ENCODE data around the gene RBM4B. TPM values are rescaled to one million over a fixed set of nuclear protein-coding genes. Genes with fewer than 3 reads are reported as not detected.

Gene RBM4B
- total RNA-seq, 2 experiments from 2014 or later = 29.1 to 38.3 TPM

DNA sequence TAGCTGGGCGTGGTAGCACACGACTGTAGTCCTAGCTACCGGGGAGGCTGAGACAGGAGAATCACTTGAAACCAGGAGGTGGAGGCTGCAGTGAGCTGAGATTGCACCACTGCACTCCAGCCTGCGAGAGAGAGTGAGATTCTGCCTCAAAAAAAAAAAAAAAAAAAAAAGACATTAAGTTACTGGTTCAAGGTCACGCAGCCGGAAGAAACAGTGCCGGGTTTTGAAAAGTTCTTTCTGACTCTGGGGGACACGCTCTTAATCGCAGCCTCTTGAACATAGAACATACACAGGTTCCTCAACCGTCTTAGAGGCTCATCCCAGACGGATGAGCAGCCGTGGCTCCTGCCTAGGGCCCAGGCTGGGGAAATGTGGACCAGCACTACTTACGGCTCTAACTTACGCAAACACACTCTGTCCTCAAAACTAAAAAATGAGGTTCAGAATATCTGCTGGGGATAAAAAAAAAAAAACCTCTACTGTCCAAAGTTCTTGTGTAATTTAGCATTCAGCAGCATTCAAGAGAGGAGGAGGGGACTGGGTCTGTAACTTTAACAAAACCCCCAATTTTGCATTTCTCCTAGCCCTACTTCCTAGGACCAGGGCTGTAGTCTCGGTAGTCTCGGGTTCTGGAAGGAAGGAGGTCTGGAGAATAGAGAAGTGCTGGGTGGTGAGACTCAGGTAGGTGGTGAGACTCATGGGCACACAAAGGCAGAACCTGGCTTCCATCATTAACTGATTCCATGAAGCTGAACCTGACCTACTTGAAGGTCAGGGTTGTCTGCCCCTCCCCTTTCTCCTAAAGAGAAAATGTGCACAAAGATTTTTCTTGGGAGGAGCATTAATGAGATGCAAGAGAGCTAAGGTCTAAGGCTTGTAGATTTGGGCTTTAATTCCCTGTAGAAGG lies 45.3 kb upstream of the RBM4B start:
- Histone ChIP-seq H3K9me3 (ENCODE audit: low read length) (no peaks in the 10 kb centered on the region), H3K4me2 (ENCODE audit: low read length) (no peak overlapping the region), H3K9me2 (ENCODE audit: insufficient read depth, low read length) (no peaks in the 10 kb centered on the region), H3K27ac (ENCODE audit: low read depth, low read length, poor library complexity, severe bottlenecking) (no peak overlapping the region), H2AFZ (ENCODE audit: low read length) (no peak overlapping the region), H4K20me1 (ENCODE audit: insufficient read depth, low read length) (no peaks in the 10 kb centered on the region), H3K79me2 (ENCODE audit: insufficient read depth, low read depth, low read length) (no peaks in the 10 kb centered on the region), H3K4me3 (ENCODE audit: low read depth, low read length, poor library complexity, severe bottlenecking) (no peak overlapping the region), H3K36me3 (ENCODE audit: insufficient read depth, low read length) (no peaks in the 10 kb centered on the region), H3K4me1 (ENCODE audit: insufficient read depth, low read length, poor library complexity, severe bottlenecking) (peaks cover 20% of the 10 kb centered on the region)
- ChIA-PET POLR2A (interaction anchor here (0.6 to 1.5 kb wide), 2 partner anchors 10 to 190 kb away, joined by 3 read pairs; no protein-coding TSS in a partner anchor), CTCF (ENCODE audit: unreplicated experiment) (no interaction called here)
- no TSS peak for BruUV-seq (replicated peaks)
- intact Hi-C loops (cut with micrococcal nuclease; ENCODE audit: unreplicated experiment) = no loop called here
- DNase-seq (ENCODE audit: low spot score) = no peak
- TF ChIP-seq EZH2phosphoT487 (IDR thresholded peaks at IDR 0.05; ENCODE audit: borderline replicate concordance, low read depth, low read length) = no peak
- TF ChIP-seq, protein P1, sequence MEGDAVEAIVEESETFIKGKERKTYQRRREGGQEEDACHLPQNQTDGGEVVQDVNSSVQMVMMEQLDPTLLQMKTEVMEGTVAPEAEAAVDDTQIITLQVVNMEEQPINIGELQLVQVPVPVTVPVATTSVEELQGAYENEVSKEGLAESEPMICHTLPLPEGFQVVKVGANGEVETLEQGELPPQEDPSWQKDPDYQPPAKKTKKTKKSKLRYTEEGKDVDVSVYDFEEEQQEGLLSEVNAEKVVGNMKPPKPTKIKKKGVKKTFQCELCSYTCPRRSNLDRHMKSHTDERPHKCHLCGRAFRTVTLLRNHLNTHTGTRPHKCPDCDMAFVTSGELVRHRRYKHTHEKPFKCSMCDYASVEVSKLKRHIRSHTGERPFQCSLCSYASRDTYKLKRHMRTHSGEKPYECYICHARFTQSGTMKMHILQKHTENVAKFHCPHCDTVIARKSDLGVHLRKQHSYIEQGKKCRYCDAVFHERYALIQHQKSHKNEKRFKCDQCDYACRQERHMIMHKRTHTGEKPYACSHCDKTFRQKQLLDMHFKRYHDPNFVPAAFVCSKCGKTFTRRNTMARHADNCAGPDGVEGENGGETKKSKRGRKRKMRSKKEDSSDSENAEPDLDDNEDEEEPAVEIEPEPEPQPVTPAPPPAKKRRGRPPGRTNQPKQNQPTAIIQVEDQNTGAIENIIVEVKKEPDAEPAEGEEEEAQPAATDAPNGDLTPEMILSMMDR (conservative IDR thresholded peaks at IDR 0.05; ENCODE audit: low read length) = no peak

DNA sequence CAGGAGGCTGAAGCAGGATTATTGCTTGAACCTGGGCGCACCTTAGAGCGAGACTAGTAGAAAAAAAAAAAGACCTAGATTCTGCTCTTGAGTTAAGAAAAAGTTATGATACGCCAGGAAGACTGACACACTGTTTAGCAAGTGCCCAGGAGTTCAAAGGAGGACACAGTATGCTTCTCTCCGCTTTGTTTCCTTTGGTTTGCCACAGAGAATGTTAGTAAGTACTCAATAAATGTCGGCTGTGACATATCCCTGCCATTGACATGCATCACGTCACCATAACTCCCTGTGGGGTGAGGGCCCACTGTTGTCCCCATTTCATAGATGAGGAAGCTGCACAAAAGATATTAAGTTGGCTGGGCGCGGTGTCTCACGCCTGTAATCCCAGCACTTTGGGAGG lies 44.3 kb upstream of the RBM4B start:
- DNase-seq (ENCODE audit: low spot score) = no peak
- TF ChIP-seq, protein P1 (conservative IDR thresholded peaks at IDR 0.05; ENCODE audit: low read length) = no peak
- TF ChIP-seq EZH2phosphoT487 (IDR thresholded peaks at IDR 0.05; ENCODE audit: borderline replicate concordance, low read depth, low read length) = no peak
- Histone ChIP-seq H3K9me3 (ENCODE audit: low read length) (no peaks in the 10 kb centered on the region), H3K4me2 (ENCODE audit: low read length) (no peak overlapping the region), H3K36me3 (ENCODE audit: insufficient read depth, low read length) (no peaks in the 10 kb centered on the region), H3K27ac (ENCODE audit: low read depth, low read length, poor library complexity, severe bottlenecking) (no peak overlapping the region), H4K20me1 (ENCODE audit: insufficient read depth, low read length) (no peaks in the 10 kb centered on the region), H3K79me2 (ENCODE audit: insufficient read depth, low read depth, low read length) (no peaks in the 10 kb centered on the region), H3K9me2 (ENCODE audit: insufficient read depth, low read length) (no peaks in the 10 kb centered on the region), H2AFZ (ENCODE audit: low read length) (no peak overlapping the region), H3K4me3 (ENCODE audit: low read depth, low read length, poor library complexity, severe bottlenecking) (no peak overlapping the region), H3K4me1 (ENCODE audit: insufficient read depth, low read length, poor library complexity, severe bottlenecking) (peaks cover 14% of the 10 kb centered on the region)
- BruUV-seq (replicated peaks) = no TSS peak
- POLR2A ChIA-PET = interaction anchor here (0.6 kb wide), 1 partner anchor 189 kb away, joined by 3 read pairs; no protein-coding TSS in a partner anchor
- intact Hi-C loops (cut with micrococcal nuclease; ENCODE audit: unreplicated experiment) = no loop called here
- CTCF ChIA-PET (ENCODE audit: unreplicated experiment) = no interaction called here

DNA sequence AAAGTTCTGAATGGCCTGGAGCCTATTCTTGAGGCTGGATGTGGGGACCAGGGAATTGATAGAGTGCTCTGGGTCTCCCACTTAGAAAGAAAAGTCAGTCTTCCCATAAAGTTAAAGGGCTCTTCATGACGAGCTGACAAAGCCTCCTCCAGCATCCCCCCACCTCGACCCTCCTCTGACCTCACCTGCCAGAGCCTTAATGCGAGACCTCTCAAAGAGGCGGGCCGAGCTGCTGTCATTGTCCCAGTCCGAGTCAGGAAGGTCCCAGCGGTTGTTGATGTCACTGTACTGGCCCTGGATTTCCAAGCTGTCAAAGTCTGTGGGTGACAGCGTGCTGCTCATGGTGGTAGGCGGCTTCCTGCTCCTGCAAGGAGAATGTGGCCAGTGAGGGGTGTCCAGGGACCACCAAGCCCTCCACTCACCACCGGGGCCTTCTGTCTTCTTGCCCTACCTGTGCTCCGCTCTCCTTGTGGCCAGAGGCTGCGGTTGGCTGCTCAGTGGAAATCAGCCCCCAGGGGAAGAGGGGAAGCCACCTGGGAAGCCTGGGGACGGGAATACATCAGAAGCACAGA lies 43.3 kb upstream of the RBM4B start:
- no peak overlapping the region for H2AFZ ChIP-seq (ENCODE audit: low read length)
- H3K4me3 ChIP-seq (ENCODE audit: low read depth, low read length, poor library complexity, severe bottlenecking) = no peak overlapping the region
- TF ChIP-seq, protein P1 (conservative IDR thresholded peaks at IDR 0.05; ENCODE audit: low read length) = no peak
- TF ChIP-seq EZH2phosphoT487 (IDR thresholded peaks at IDR 0.05; ENCODE audit: borderline replicate concordance, low read depth, low read length) = no peak
- peaks cover 6% of the 10 kb centered on the region for H3K4me1 ChIP-seq (ENCODE audit: insufficient read depth, low read length, poor library complexity, severe bottlenecking)
- no peaks in the 10 kb centered on the region for H3K79me2 ChIP-seq (ENCODE audit: insufficient read depth, low read depth, low read length)
- no peaks in the 10 kb centered on the region for H3K9me2 ChIP-seq (ENCODE audit: insufficient read depth, low read length)
- intact Hi-C loops (cut with micrococcal nuclease; ENCODE audit: unreplicated experiment) = no loop called here
- no peak for DNase-seq (ENCODE audit: low spot score)
- no peaks in the 10 kb centered on the region for H3K9me3 ChIP-seq (ENCODE audit: low read length)
- BruUV-seq (replicated peaks) = no TSS peak
- H3K4me2 ChIP-seq (ENCODE audit: low read length) = no peak overlapping the region
- H3K36me3 ChIP-seq (ENCODE audit: insufficient read depth, low read length) = no peaks in the 10 kb centered on the region
- POLR2A ChIA-PET = no interaction called here
- no peaks in the 10 kb centered on the region for H4K20me1 ChIP-seq (ENCODE audit: insufficient read depth, low read length)
- H3K27ac ChIP-seq (ENCODE audit: low read depth, low read length, poor library complexity, severe bottlenecking) = no peak overlapping the region
- CTCF ChIA-PET (ENCODE audit: unreplicated experiment) = no interaction called here

Measured in OCI-LY7 (cell line).